Renal cortex interstitium (tissue), 11 donors: ENCODE measurements around the gene PAX8. TPM values are rescaled to one million over a fixed set of nuclear protein-coding genes. Genes with fewer than 3 reads are reported as not detected.
"Not testable (repeated sequence)": the region's sequence is repeated elsewhere in the genome, so short reads cannot be mapped to it uniquely, and the experiment has no call there.

ENCODE experiments used
- DNase-seq, 11 donors: peaks; one replicate each; pipeline ENCODE4 v3.0.0-alpha.2; 2013; ENCODE audit warnings: low read depth in 9 of 11, low spot score in 4 of 11; ENCODE audit errors: extremely low read depth in 1 of 11
- polyA plus RNA-seq, 3 donors: library from polyadenylated mRNA; unstranded; fragments of 120-200 nt; gene quantifications; one replicate each; pipeline ENCODE4 v1.2.1, GENCODE V29; 2013; ENCODE audit not compliant: insufficient read length in 3 of 3

PAX8 gene
- polyA plus RNA-seq, 3 donors, result 297 to 665 (median 302) TPM

DNA sequence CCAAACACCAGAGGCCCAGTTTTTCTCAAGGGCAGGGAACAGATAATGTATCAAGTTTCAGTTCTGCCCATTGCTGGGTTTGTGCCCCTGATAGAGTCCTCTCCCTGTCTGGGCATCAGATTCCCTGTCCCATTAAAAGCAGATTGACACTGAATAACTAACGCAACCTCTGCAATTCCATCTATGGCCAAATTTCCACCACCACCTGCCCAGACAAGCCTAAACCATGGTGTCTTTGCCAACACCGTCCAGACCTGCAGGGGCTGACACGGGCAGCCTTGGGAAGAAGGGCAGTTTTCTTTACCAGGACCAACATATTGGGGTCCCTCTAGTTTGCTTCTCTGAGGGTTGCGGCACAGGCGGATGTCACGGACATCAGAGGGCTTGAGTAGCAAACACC, 26.4 kb upstream of the PAX8 start:
- DNase-seq, result no peak

DNA sequence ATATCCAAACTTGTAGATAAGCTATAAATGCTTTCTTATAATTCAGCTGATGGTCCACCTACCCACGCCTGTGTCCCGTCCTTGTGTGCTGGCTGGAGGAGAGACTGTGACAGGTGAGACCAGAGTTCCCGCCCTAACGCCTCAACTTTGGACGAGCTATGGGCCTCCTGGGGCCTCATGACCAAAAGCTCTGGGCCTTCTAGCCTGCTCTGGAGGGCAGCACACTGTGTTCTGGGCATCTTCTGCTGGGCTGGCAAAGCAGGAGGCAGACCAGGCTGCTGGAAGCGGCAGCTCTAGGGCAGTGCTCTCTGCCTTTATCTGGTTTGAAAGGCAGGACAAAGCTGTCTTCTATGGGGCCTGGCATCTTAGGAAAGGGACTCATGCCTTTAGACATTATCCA, 26.0 kb upstream of the PAX8 start:
- no peak for DNase-seq

DNA sequence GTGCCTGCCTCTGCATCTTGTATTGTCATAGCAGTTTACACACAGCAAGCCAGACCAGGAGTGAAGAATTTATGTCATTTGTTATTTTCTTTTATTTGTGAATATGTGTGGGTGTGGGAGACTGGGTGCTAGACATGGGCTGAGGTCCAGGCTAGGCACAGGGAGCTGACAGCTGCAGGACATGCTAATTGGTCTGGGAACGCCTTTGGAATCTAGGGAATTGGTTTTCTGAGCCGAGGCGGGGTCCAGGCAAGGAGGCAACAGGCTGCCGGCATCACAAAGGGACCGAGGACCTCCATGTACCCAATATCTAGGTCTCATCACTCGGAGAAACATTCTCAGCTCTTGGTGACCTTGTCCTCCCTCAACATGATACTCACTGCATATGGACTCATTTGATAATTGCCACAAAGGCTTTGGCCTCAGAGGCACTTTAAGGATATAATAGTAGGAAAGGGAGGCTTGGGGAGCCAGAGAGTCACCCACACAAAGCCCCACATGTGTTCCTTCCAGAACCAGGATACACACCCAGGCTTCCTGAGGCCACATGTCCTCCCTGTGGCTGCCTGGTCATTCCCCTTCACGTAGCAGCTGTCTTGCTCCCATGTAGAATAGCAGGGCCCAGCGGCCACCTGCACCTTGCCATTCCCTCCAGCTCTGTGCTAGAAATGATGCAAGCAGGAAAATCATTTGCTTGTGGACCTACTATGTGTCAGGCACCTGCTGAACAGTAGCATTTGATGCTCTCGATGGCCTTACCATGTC, 23.7 kb upstream of the PAX8 start:
- not testable (repeated sequence) for DNase-seq

- no peak for DNase-seq
Measured at GRCh38 chr2:113300281-113300680, 21.6 kb upstream of the PAX8 start.

GRCh38 chr2:113298176-113298575, 19.5 kb upstream of the PAX8 start:
- no peak for DNase-seq

DNA sequence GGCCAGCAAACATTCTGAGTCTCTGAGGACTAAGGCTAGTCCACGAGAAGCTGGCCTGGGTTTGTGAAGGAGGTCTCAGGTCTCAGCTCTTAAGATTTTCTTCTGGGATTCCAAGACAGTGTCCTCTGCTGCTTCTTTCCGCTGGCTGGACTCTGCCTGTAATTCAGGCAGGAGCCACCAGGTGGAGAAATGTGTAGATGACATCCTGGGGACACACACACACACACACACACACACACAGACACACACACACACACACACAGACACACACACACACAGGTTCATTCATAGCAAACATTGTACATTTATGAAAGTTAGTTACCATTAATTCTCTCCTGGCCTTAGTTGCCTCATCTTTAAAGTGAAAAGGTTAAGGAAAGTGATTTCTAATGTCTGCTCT, 18.9 kb upstream of the PAX8 start:
- not testable (repeated sequence) for DNase-seq

DNA sequence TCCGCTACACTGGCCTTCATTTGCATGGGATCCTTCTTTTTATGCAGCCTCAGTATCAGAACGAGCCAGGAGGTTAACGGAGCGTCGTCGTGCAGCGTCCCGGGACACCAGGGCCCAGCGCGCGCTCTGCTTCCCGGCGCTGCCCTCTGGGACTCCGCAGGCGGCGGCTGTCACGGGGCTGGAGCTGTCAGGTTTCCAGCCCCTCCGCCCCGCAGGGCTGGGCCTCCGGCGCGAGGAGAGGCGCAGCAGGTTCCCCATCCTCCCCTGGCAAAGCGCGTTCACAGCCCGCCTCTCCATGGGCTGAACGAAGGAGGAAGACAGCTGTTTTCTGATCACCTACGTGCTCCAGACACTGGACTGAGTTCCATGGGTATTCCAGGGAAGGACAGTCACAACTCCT, 12.5 kb upstream of the PAX8 start:
- DNase-seq, result no peak

DNA sequence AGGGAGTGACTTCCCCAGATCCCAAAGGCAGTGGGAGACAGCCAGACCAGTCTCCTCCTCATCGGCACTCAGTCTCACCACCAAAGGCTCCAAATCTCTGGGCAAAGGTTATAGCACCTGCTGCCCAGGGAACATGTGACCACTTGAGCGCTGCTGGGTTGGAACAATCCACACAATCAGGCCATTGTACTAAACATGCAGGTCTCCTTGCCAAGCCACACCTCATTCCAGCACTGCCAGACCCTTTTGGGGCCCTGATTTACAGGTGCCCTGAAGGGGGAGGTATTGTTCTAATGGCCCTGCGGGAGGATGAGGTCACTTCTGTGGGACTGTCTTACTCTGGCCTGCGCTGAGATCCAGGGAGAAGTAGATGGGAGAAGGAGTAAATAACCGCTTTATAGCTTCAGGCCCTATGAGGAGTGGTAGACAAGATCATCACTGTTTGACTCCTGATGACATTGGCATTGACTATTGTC, 10.0 kb upstream of the PAX8 start:
- DNase-seq, result not testable (repeated sequence)

GRCh38 chr2:113288117-113288673, 9.5 kb upstream of the PAX8 start:
- not testable (repeated sequence) for DNase-seq

GRCh38 chr2:113285816-113286215, 7.1 kb upstream of the PAX8 start:
- no peak for DNase-seq

GRCh38 chr2:113284999-113285398, 6.3 kb upstream of the PAX8 start:
- not testable (repeated sequence) for DNase-seq

GRCh38 chr2:113284476-113284875, 5.8 kb upstream of the PAX8 start:
- no peak for DNase-seq

GRCh38 chr2:113283704-113284284, 5.1 kb upstream of the PAX8 start:
- no peak for DNase-seq

GRCh38 chr2:113282747-113283533, 4.2 kb upstream of the PAX8 start:
- peak in 7 of 11 donors; percentile 54 to 86 (median 71) for DNase-seq

GRCh38 chr2:113281910-113282746, 3.4 kb upstream of the PAX8 start:
- DNase-seq, result no peak

- no peak for DNase-seq
Measured at GRCh38 chr2:113278073-113278741, 514 bp downstream of the PAX8 start.

- DNase-seq, result no peak
Measured at GRCh38 chr2:113277474-113278072, 1.1 kb downstream of the PAX8 start.
